Bronchial epithelial cell (primary cell): ENCODE results near the gene FGF18. TPM values are rescaled to one million over a fixed set of nuclear protein-coding genes. Genes with fewer than 3 reads are reported as not detected.
"Not testable (repeated sequence)": the region's sequence is repeated elsewhere in the genome, so short reads cannot be mapped to it uniquely, and the experiment has no call there.

Experiments
- DNase-seq: peaks from one replicate; pipeline ENCODE4 v3.0.0-alpha.2; 2010; ENCODE audit warnings: low read depth
- FAIRE-seq: peaks from 2 replicates; lab custom pipeline; 2011; peaks lifted over from hg19 to GRCh38; lab: Jason Lieb, UNC
- H3K27me3 ChIP-seq: 2 replicates; pipeline ENCODE4 v1.5.1; 2011; ENCODE audit warnings: low read length; ENCODE audit not compliant: control insufficient read depth, insufficient read depth
- H3K36me3 ChIP-seq: 2 replicates; pipeline ENCODE4 v1.5.1; 2011; ENCODE audit warnings: low read length; ENCODE audit not compliant: control insufficient read depth, insufficient read depth
- H3K4me3 ChIP-seq: 2 replicates; pipeline ENCODE4 v1.5.1; 2011; ENCODE audit warnings: mild to moderate bottlenecking, low read depth, low read length, control low read depth
- total RNA-seq: library from RNA; depleted of rRNA; stranded (reverse); fragments of >200 nt; gene quantifications from 2 replicates; pipeline ENCODE4 v1.2.1, GENCODE V29; 2014
- TF ChIP-seq, protein P1 (sequence below): IDR thresholded peaks from 2 replicates; pipeline ENCODE4 v1.5.1; 2011; ENCODE audit warnings: mild to moderate bottlenecking, moderate library complexity, low read length, control low read depth, inconsistent platforms; ENCODE audit not compliant: insufficient read depth, severe bottlenecking

The FGF18 gene
- total RNA-seq, 1 donor from 2014 or later: not detected

DNA sequence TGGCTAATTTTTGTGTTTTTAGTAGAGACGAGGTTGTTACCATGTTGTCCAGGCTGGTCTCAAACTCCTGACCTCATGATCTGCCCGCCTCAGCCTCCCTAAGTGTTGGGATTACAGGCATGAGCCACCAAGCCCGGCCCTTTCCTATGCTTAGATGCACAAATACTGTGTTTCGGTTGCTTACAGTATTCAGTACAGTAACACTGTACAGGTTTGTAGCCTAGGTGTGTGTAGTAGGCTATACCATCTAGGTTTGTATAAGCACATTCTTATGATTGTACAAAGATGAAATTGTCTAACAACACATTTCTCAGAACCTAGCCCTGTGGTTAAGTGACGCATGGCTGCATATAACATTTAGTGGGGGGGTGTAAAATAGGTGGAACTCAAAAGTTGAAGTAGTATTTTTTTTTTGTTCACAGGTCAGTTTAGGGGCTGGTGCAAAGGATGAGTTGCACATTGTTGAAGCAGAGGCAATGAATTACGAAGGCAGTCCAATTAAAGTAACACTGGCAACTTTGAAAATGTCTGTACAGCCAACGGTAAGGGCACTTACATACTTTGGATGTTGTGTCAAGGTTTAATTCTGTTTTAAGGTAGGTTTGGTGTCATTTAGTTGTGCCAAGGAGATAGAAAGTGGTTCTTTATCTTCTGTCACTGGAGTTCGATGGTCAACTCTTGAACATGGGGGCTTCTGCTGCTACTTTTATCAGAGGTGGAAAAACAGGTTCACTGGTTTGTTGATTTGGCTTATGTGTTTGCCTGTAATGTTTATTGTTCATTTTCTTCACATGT lies 28.4 kb upstream of the FGF18 start:
- FAIRE-seq: no peak
- DNase-seq: no peak
- TF ChIP-seq, protein P1, sequence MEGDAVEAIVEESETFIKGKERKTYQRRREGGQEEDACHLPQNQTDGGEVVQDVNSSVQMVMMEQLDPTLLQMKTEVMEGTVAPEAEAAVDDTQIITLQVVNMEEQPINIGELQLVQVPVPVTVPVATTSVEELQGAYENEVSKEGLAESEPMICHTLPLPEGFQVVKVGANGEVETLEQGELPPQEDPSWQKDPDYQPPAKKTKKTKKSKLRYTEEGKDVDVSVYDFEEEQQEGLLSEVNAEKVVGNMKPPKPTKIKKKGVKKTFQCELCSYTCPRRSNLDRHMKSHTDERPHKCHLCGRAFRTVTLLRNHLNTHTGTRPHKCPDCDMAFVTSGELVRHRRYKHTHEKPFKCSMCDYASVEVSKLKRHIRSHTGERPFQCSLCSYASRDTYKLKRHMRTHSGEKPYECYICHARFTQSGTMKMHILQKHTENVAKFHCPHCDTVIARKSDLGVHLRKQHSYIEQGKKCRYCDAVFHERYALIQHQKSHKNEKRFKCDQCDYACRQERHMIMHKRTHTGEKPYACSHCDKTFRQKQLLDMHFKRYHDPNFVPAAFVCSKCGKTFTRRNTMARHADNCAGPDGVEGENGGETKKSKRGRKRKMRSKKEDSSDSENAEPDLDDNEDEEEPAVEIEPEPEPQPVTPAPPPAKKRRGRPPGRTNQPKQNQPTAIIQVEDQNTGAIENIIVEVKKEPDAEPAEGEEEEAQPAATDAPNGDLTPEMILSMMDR: no peak
- Histone ChIP-seq H3K4me3 (no peak overlapping the region), H3K27me3 (no peaks in the 10 kb centered on the region), H3K36me3 (peaks cover 20% of the 10 kb centered on the region)

DNA sequence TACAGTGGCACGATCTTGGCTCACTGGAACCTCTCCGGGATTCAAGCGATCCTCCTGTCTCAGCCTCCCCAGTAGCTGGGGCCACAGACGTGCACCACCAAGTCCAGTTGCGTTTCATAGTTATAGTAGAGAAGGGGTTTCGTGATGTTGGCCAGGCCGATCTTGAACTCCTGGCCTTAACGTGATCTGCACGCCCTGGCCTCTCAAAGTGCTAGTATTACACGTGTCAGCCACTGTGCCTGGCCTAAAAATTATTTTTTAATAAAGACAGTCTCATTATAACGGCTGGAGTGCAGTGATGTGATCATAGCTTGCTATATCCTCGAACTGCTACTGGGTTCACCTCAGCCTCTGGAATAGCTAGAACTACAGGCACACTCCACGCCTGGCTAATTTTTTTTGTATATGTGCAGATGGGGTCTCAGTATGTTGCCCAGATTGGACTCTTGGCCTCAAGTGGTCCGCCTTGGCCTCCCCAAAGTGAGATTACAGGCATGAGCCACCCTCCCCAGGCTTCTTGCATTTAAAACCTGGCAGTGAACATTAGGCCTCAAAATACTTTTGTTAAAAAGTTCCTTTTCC lies 27.4 kb upstream of the FGF18 start:
- Histone ChIP-seq H3K36me3 (peaks cover 20% of the 10 kb centered on the region), H3K27me3 (no peaks in the 10 kb centered on the region), H3K4me3 (no peak overlapping the region)
- no peak for FAIRE-seq
- DNase-seq: no peak
- TF ChIP-seq, protein P1: no peak

DNA sequence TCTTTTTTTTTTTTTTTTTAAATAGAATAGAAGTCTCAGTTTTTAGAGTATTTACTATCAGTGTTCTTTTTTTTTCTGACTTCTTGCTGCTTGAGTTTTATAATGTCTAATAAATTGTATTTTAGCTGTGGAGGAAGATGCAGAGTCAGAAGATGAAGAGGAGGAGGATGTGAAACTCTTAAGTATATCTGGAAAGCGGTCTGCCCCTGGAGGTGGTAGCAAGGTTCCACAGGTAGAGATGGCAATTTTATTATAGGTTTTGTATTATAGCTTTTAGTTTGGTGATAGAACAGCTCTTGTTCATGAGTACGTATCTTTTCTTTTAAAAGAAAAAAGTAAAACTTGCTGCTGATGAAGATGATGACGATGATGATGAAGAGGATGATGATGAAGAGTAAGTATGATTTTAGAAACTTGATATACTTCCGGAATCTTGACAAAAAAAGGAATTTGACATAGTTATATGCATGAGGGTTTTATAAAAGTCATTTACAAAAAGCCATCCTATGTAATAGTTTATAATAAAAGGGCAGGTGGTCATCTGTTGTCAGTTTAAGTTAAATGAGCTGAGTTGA lies 26.8 kb upstream of the FGF18 start:
- DNase-seq: no peak
- peaks cover 23% of the 10 kb centered on the region for H3K36me3 ChIP-seq
- TF ChIP-seq, protein P1: no peak
- no peak overlapping the region for H3K4me3 ChIP-seq
- H3K27me3 ChIP-seq: no peaks in the 10 kb centered on the region
- no peak for FAIRE-seq

DNA sequence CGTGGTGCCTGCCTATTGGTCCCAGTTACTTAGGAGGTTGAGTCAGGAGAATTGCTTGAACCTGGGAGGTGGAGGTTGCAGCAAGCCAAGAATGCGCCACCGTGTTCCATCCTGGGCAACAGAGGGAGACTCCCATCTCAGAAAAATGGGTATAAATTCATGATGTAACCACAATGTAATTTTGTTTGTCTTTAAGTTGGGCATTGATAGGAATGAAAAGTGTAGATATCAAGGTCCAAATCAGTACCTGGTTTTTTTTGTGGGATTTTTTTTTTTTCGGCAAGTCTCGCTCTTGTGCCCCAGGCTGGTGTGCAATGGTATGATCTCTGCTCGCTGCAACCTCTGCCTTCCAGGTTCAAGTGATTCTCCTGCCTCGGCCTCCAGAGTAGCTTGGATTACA lies 24.4 kb upstream of the FGF18 start:
- TF ChIP-seq, protein P1: no peak
- Histone ChIP-seq H3K27me3 (no peaks in the 10 kb centered on the region), H3K36me3 (peaks cover 27% of the 10 kb centered on the region), H3K4me3 (no peak overlapping the region)
- DNase-seq (no peak), FAIRE-seq (no peak)

DNA sequence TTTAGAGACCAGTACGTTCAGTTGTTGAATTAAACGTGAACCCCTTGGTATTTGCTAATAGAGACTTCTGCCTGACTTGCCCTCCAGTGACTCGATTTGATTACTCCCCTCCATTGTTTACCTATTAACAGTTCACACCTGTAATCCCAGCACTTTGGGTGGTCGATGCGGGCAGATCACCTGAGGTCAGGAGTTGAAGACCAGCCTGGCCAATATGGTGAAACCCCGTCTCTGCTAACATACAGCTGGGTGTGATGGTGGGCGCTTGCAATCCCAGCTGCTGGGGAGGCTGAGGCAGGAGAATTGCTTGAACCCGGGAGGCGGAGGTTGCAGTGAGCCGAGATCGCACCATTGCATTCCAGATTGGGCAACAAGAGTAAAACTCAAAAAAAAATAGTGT lies 22.9 kb upstream of the FGF18 start:
- peaks cover 31% of the 10 kb centered on the region for H3K36me3 ChIP-seq
- not testable (repeated sequence) for H3K4me3 ChIP-seq, FAIRE-seq, DNase-seq, H3K27me3 ChIP-seq

DNA sequence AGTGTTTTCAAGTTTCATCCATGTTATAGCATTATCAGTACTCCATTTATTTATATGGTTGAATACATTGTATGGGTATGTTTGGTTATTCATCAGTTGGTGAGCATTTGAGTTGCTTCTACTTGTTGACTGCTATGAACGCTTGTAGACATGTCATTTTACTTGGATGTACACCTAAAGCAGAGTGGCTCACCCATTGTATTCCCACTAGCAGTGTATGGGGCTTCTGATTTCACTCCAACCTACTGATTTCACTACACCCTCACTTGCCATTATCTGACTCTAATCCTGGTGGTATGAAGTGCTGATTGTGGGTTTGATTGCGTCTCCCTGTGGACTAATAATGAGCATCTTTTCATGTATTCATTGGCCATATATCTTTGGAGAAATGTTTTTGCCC lies 22.3 kb upstream of the FGF18 start:
- Histone ChIP-seq H3K27me3 (no peaks in the 10 kb centered on the region), H3K36me3 (peaks cover 27% of the 10 kb centered on the region), H3K4me3 (no peak overlapping the region)
- TF ChIP-seq, protein P1: no peak
- no peak for DNase-seq
- no peak for FAIRE-seq
